NOMO-1 treated with DMSO at 0.1 percent for 48 hours (cell line): Measurements from ENCODE around the gene ANAPC10.

Experiments used
- DNase-seq: peaks from one replicate; lab custom pipeline; 2025; ENCODE audit not compliant: unreplicated experiment; lab: John Stamatoyannopoulos, UW

The ANAPC10 gene

DNA sequence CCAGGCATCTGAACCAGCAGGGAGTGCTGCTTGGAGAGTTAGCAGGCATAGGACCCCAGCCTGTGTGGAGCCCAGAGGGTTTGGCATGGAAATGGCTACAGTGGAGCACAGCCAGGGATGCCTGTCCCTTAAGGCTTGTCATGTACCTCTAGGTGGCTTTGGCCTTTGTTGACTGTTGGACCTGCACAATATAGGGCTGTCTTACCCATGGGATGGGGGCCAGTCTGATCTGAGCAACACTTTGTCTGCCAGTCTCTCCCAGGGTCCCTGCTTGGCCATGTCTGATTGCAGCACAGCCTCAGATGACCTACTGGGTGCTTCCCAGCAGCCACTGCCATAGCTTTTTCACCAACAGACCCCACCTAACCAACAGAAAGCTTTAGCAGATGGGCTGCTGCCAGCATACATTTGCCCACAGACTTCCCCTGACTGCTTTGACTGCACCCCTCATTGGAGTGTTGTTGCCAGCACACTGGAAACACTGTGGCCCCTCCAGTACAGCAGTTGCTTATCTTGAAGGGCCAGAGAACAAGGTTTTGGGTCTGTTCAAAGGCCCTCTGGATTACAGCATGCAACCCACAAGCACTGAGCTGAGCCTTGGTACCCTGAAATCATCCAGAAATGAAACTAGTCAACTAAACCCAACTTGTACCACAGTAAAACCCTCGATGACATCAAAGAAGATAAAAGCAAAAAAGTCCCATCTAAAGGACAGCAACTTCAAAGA, 22.1 kb downstream of the ANAPC10 start:
- no peak for DNase-seq

DNA sequence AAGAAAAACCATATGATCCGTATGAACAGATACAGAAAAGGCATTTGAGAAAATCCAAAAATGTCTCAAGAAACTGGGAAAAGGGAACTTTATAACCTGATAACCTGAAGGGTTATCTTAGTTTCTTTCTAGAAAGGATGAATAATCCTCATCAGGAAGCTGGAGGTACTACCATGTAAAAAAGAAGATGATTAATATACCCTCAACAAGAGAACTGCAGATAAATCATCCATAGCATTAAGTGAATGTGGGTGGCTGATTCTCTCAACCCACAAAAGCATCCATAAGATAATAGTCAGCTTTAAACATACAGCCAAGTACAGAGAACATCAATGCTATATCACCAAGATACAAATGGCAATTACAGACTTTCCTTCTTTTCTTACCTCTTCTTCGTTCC, 26.4 kb downstream of the ANAPC10 start:
- DNase-seq: no peak

DNA sequence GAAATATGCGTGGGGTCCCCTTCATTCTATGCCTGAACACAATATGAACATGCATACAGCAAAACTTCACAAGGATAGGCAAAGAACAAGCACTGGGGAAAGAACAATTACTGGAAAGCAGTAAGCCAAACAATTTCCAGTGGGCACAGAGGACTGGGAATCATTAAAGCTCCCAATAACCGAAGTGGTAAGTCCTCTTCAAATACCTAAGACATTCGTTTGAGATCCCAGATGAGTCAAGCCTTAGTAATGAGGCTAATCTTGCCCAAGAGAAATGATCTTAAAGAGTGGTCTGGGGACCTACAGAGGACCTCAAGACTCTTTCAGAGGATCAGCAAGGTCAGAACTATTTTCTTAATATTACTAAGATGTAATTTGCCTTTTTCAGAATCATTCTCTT, 28.6 kb downstream of the ANAPC10 start:
- no peak for DNase-seq

DNA sequence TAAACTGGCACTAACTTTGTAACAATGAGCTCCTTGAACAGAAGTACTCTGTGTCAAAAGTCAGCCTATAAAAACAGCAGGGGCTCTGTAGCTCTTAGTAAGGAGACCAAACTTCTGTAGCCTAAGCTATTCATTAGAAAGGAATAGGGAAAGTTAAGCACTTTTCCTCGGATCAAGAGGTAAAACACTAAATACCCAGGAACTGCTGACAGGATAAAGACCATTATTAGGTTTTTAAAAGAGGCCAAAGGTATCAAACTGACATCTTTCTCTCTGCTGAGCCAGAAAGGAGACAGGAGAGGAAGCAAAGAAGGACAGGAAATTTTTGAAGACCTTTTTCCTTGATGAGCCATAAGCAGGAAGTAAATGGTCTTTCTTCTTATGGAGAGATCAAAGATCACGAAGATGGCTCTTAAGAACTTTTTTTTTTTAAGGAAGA, 31.9 kb downstream of the ANAPC10 start:
- DNase-seq: no peak

DNA sequence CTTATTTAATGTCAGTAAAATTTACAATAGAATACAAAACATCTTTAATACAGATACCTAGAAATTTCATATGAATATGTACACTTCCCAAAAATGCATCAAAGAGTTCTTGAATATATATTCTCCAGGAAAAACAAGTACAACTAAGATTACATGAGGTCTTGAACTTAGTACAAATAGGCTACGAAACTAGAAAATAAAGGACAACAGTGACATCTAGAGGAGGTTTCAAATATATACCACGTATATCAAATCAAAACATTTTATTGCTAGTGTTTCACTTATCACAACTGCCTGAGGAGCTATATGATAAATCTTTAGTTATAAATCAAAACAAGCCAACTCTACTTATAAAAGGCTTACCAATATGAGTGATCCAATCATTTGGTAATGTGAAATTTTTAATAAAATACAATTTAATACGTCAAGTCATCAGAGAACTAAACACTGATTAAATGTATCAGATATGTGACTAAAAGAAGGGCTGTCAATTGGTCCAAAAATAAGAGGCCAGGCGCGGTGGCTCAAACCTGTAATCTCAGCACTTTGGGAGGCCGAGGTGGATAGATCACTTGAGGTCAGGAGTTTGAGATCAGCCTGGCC, 36.6 kb downstream of the ANAPC10 start:
- peak; percentile 61 for DNase-seq

DNA sequence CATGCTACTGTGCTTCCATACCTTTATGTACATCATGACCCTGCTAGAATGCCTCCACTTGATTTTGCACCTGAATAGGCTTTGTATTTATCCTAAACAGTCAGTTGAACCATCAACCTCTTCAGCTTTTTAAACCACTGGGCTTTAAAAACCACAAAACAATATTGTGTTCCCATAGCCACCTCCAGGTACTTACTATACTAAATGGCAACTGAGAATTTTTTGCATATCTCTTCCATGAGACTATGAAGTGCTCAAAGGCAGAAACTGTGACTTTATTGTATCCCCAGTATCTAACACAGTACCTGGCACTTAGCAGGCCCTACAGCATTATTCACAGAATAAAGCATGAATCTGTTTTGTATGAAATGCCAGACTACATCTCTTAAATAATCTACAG, 39.7 kb downstream of the ANAPC10 start:
- DNase-seq: no peak

DNA sequence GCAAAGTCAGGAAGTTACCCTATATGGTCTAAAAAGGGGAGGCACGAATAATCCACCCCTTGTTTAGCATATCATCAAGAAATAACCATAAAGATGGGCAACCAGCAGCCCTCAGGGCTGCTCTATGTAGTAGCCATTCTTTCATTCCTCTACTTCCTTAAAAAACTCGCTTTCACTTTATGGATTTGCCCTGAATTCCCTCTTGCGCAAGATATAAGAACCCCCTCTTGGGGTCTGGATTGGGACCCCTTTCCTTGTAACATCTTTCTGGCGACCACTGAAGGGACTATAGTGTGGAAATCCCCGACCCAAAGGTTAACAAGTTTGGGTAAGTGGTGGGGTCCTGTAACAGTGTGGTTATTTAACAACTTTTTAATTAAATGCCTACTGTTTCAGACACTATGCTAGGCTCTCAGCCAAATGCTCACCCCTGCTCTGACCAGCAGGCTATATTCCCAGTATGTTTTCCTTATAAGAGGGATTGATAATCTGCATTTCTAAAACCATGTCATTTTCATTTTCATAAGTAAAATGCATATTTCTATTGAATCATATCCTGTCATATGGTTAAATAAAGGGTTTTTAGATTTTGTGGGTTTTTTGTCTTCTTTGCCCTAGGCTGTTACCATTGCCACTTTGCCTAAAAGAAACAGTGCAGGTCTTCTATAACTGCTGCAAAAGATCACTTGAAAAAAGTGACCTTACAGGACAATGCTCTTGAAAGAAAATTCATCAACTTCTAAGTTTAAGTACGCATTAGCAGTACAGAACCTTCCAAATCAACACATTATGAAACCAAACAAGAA, 41.5 kb downstream of the ANAPC10 start:
- no peak for DNase-seq

DNA sequence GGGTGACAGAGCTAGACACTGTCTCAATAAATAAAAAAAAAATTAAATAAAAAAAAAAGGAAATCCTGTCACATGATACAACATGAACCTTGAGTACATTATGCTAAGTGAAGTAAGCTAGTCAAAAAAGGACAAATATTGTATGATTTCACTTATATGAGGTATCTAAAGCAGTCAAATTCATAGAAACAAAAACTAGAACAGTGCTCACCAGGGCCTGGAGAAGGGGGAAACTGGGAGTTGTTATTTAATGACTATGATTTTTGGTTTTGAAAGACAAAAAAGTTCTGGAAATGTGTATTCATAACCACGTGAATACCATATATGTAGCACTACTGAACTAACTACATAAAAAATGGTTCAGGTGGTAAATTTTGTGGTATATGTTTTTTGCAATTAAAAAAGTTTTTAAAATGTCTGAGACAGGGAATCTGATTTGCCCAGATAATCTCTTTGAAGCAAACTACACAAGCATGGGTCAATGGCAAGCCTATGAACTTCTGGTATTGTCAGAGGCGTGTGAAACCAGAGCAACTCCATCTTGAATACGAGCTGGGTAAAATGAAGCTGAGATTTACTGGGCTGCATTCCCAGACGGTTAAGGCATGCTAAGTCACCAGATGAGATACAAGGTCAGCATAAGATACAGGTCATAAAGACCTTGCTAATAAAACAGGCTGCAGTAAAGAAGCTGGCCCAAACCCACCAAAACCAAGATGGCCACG, 42.3 kb downstream of the ANAPC10 start:
- no peak for DNase-seq

DNA sequence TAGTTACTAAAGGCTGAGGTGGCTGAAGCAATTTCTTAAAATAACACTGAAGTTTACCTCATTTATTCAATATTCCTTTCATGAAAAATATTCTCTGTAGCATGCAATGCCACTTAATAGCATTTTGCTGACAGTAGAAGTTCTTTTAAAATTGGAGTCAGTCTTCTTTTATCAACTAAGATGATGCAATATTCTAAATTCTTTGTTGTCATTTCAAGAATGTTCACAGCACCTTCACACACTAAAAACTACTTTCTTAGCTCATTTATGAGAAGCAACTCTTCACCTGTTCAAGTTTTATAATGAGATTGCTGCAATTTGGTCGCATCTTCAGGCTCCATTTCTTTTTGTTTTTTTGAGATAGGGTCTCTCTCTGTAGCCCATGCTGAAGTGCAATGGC, 48.8 kb downstream of the ANAPC10 start:
- DNase-seq: no peak

DNA sequence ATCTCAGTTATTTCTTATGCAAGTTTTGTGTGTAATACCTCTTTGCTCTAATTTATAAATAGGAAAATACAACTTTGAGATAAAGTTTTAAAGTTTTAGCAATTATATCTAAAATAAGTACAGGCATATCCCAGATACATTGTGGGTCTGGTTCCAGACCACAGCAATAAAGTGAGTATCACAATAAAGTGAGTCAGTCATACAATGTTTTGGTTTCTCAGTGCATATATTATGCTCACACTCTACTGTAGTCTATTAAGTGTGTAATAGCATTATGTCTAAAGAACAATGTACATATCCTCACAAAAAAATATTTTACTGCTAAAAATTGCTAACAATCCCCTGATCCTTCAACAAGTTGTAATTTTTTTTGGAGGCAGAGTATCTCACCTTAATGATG, 49.2 kb downstream of the ANAPC10 start:
- DNase-seq: no peak

DNA sequence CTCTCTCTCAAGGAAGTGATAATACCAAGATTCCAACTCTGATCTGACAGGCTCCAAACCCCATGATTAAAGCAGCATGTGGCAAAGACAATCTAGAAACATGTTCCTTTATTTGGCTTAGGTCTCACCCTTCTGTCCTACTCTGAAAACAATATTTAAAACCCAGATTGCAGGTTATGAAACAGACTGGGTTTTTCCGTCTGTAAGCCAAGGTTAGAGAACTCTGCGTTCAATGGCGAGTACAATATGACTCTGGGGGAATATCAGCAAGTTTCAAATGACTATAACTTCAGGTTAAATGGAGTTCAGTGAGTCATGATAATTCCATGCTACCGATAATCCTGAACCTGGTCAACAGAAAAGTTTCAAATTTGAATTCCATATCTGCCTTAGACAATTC, 50.8 kb downstream of the ANAPC10 start:
- no peak for DNase-seq

DNA sequence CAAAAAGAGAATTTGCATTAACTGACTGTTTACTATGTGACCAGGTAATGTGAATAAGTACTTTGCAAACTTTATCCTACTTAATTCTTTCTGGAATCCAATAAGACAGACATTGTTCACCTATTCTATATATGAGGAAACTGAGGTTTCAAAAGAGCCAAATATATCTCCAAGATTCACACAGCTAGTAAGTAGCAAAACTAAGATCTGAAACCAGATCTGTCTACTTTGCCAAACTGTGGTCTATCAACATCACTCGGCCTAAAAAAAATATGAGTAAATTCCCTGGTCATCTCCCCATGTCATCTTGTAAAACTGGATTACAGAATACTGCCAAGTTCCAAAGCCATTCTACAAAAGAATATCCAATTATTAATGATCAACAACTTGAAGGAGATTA, 52.8 kb downstream of the ANAPC10 start:
- no peak for DNase-seq

DNA sequence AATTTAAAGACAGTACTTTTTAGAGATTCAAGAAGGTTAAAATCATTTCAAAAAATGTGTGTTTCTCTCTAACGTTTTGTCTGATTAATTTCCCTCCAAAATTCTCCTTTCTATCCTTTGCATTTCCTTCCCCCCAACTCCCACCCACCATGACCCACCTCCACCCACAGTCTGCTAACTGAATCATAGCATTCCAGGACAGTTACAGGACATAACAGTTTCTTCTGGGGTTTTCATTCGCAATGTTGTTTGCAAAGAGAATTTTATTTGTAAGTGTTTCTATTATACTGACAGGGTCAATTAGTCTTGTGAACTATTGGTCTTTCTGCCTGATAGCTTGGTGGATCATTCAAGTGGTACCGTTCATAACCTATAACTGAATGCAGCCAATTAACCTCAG, 53.7 kb downstream of the ANAPC10 start:
- DNase-seq: no peak

DNA sequence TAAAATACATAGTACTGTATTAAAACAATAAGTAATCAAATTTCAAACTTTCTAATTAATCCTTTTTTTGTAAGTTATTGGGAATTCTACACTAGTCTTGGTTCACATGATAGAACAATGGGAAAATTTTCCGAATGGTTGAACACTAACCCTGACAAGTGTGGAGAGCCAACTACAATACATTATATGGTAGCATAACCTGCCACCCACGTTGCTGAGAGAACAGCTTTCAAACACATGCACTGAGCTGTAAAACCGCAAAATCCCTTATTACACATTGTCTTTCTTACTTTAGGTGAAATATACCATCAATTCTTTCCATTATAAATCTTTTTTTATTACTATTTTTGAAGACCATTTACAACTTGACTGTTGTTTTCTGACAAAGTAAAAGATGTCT, 54.7 kb downstream of the ANAPC10 start:
- DNase-seq: no peak

DNA sequence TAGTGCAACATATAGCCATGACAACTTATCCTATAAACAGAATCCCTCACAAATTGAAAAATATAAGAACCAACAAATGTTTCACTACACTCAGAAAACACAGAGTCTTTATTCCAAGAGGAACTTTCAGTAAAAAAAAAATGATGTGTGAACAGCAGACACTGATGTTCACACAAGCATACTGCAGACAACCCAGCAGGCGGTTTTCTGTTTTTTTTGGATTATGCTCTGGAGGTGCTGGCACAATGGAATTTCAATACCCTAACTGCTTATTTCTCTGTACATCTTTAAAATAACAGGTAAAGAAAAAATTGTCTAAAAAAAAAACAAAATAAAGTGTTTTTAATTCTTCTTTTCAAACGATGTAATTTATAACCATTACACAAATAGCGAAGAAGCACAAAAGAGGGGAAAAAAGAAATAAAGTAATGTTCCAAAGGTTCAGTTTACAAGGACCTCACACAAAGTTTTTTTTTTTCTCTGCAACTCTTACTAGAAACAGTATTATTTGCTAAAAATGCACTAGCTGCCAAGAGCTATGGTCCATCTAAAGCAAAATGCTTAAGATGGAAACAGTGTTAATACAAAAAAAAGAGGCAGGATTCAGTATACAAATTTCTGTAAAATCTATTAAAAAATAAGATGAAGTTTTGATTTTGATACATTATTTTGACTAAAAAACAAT, 55.3 kb downstream of the ANAPC10 start:
- no peak for DNase-seq

DNA sequence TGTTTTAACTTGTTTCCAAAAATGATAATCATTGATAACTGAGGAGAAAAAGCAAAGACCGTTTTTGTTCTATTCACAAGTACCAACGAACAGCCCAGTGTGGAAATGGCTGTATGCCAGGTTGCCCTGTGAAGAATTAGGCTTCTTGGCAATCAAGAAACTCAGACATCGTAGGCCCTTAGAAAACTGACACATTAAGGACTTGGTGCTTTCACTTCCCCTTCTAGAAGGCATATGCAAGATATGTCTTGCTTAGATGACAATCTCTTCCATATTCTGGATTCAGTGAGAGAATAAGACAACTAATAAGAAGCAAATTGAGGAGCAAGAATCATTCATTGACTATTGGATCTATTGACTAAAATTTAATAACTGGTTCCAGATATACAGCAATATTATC, 56.6 kb downstream of the ANAPC10 start:
- DNase-seq: peak; percentile 87

DNA sequence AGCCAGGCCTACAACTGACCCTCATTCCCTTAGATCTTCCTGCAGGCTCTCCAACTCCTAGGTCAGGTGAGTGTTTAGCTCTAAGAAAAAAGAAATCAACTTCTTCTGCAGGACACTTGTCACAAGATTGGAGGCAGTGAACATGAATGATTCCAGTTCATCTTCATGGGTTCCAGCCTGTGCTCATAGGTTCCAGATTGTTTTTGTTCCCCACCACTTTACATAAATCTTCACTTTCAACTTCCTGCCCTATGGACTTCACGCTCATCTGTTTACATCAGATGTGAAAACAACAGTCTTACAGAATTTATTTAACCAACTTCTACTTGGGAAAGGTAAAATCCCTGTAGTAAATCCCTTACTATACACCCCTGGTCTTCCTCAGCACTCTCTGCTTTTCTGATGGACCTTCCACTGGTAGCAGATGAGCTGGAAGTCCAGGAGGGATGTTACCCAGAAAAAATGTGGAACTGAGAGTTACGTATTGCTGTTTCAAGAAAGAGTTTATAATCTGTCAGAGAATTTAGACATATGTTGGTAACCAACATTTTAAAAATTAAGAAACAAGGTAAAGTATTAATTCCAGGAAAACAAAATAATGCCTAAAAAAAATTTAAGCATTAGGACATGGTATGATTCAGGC, 62.4 kb downstream of the ANAPC10 start:
- no peak for DNase-seq

DNA sequence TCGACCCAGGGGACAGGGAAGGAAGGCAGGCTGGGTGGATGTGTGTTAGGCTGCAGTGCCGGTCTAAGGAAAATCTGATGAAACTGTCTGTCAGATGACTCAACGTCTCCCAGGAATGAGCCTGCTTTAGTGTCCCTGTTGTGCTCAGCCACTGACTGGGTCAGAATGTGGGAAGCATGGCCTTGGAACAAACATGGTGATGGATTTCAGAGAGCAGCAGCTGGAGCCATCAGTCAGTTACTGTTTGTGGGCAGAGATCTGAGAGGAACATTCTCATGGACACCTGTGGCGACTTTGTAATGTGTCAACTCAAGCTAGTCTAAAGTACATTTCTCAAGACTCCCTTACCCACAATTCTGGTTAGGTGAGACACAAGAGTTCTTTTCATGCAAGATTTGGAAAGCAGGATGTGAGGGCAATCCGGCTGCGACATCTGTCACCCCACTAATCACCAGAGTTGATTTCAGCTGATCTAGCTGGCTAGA, 63.2 kb downstream of the ANAPC10 start:
- DNase-seq: no peak

DNA sequence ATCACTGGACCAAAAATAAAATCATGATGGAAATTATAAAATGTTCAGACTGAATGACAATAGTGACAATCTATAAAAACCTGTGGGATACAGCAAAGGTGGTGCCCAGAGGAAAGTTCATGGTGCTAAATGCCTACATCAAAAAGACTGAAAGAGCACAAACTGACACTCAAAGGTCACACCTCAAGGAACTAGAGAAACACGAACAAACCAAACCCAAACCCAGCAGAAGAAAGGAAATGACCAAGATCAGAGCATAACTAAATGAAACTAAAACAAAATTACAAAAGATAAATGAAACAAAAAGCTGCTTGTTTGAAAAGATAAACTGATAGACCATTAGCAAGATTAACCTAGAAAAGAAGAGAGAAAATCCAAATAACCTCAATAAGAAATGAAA, 78.7 kb downstream of the ANAPC10 start:
- no peak for DNase-seq

DNA sequence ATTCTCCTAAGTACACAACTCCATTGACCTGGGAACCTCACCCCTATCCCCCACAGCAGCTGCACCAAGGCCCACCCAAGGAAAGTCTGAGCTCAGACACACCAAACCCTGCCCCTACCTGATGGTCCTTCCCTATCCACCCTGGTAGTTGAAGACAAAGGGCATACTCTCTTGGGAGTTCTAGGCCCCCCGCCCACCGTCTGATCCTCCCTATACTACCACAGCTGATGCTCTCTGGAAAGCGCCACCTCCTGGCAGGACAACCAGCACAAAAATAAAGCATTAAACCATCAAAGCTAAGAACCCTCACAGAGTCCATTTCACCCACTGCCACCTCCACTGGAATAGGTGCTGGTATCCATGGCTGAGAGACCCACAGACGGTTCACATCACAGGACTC, 83.6 kb downstream of the ANAPC10 start:
- no peak for DNase-seq
